ENCODE measurements around the gene MAPK13.

MAPK13 gene

DNA sequence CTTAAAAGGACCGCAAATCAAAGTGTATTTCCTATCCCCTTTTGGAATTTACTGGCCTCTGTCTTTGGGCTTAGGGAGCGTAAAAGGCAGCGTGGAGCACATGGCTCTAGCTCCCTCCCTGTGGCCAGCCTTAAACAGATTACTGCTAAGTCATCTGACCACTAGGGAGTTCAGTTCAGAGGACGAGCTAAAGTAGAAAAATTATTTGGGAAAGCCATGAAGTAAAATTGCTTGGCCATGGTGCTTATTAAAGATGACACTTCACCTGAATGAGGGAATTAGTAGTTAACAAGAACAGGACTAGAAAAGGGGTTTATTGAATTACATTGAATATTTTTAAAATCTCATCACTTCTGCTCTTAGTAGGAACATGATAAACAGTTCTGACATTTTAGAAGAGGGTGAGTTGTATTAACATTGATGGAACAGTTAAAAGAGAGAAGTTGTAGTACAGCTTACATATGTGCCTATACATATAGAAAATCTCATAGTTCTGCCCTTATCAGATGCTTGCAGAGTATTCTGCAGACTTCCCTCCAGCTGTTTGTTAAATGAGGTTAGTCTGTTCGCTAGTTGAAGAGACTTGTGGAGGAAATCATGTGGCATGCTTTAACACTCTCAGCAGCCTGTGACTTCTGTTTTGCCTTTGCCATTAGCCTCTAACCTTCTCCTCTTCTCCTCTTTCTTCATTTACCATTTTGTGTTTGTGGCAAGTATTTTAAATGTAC is 31.2 kb upstream of the MAPK13 start:
- TF ChIP-seq, protein P1, sequence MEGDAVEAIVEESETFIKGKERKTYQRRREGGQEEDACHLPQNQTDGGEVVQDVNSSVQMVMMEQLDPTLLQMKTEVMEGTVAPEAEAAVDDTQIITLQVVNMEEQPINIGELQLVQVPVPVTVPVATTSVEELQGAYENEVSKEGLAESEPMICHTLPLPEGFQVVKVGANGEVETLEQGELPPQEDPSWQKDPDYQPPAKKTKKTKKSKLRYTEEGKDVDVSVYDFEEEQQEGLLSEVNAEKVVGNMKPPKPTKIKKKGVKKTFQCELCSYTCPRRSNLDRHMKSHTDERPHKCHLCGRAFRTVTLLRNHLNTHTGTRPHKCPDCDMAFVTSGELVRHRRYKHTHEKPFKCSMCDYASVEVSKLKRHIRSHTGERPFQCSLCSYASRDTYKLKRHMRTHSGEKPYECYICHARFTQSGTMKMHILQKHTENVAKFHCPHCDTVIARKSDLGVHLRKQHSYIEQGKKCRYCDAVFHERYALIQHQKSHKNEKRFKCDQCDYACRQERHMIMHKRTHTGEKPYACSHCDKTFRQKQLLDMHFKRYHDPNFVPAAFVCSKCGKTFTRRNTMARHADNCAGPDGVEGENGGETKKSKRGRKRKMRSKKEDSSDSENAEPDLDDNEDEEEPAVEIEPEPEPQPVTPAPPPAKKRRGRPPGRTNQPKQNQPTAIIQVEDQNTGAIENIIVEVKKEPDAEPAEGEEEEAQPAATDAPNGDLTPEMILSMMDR (IDR thresholded peaks at IDR 0.05; ENCODE audit: poor library complexity, severe bottlenecking), result no peak
- no peak overlapping the region for H3K27ac ChIP-seq (ENCODE audit: poor library complexity, severe bottlenecking)
- peaks cover 62% of the 10 kb centered on the region for H3K36me3 ChIP-seq (ENCODE audit: low read depth)
- no peaks in the 10 kb centered on the region for H3K27me3 ChIP-seq (ENCODE audit: insufficient read depth, poor library complexity, severe bottlenecking)
- DNase-seq (ENCODE audit: low spot score), result no peak
- H3K4me3 ChIP-seq (ENCODE audit: severe bottlenecking), result no peak overlapping the region
- H3K9me3 ChIP-seq (ENCODE audit: severe bottlenecking), result no peaks in the 10 kb centered on the region
- no peaks in the 10 kb centered on the region for H3K4me1 ChIP-seq (ENCODE audit: insufficient read depth, poor library complexity, severe bottlenecking)
- ATAC-seq (ENCODE audit: low read depth), result no peak

DNA sequence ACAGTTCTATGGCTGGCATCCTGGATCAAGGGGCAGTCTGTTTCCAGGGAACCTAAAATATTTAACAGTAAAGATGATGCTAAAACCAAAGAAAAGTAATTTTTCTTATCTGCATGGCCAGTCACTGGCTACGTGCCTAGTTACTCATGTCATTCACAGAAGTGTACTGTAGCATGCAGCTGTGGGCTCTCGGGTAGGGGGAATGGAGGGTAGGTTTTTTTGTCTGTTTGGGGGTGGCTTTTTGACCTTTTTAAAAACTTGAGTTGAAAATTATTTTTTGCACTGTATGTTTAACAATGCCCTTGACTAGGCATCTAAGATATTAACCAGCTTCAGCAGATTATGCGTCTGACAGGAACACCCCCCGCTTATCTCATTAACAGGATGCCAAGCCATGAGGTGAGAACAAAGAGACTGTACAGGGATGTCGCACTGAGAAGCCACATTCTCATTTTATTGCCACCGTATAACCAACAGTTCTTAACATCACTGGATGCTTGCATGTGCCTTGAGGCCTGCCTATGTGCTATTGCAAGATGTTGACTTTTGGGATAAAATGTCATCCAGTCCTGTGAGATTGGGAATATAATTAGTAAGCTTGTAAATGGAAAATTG is 30.3 kb upstream of the MAPK13 start:
- H3K27me3 ChIP-seq (ENCODE audit: insufficient read depth, poor library complexity, severe bottlenecking), result no peaks in the 10 kb centered on the region
- no peak for DNase-seq (ENCODE audit: low spot score)
- no peaks in the 10 kb centered on the region for H3K9me3 ChIP-seq (ENCODE audit: severe bottlenecking)
- no peak overlapping the region for H3K4me3 ChIP-seq (ENCODE audit: severe bottlenecking)
- H3K36me3 ChIP-seq (ENCODE audit: low read depth), result peaks cover 67% of the 10 kb centered on the region
- H3K27ac ChIP-seq (ENCODE audit: poor library complexity, severe bottlenecking), result no peak overlapping the region
- TF ChIP-seq, protein P1 (IDR thresholded peaks at IDR 0.05; ENCODE audit: poor library complexity, severe bottlenecking), result no peak
- ATAC-seq (ENCODE audit: low read depth), result no peak
- H3K4me1 ChIP-seq (ENCODE audit: insufficient read depth, poor library complexity, severe bottlenecking), result no peaks in the 10 kb centered on the region

DNA sequence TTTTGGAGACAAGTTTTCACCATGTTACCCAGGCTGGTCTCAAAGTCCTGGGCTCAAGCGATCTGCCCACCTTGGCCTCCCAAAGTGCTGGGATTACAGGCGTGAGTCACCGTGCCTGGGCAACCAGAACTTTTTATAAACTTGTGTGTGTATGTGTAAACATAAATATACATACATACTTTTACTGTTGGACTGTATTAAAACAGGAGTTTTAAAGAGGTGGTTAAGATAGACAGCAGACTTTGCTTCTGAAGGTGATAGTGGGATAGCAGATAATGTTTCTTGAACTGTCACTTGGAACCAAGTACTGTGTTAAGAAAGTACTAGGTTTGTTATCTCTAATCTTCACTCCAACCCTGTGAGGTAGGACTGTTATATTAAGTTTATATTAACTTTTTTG is 28.6 kb upstream of the MAPK13 start:
- Histone ChIP-seq H3K27ac (ENCODE audit: poor library complexity, severe bottlenecking) (no peak overlapping the region), H3K4me3 (ENCODE audit: severe bottlenecking) (no peak overlapping the region), H3K9me3 (ENCODE audit: severe bottlenecking) (no peaks in the 10 kb centered on the region), H3K36me3 (ENCODE audit: low read depth) (peaks cover 63% of the 10 kb centered on the region), H3K27me3 (ENCODE audit: insufficient read depth, poor library complexity, severe bottlenecking) (no peaks in the 10 kb centered on the region), H3K4me1 (ENCODE audit: insufficient read depth, poor library complexity, severe bottlenecking) (no peaks in the 10 kb centered on the region)
- TF ChIP-seq, protein P1 (IDR thresholded peaks at IDR 0.05; ENCODE audit: poor library complexity, severe bottlenecking), result no peak
- ATAC-seq (ENCODE audit: low read depth), result no peak
- no peak for DNase-seq (ENCODE audit: low spot score)

DNA sequence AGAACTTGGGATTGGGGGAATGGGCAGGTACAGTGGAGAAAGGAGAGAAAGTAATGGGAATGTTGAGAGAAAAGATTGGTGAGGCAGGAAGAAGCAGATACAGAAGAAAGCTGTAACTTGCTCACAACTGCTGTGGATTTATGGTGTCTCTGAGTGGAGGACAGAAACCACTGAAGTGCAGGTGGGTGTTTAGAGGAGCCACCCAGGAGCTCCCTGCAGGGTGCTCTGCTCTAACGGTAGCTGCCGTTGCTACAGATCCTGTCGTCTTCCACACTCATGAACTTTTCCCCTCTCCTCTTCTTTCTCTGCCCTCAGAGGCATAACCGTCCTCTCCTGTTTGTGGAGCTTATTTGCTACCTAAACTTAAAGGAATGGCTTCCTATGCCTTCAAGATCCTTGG is 27.5 kb upstream of the MAPK13 start:
- TF ChIP-seq, protein P1 (IDR thresholded peaks at IDR 0.05; ENCODE audit: poor library complexity, severe bottlenecking), result no peak
- no peak overlapping the region for H3K4me3 ChIP-seq (ENCODE audit: severe bottlenecking)
- H3K27ac ChIP-seq (ENCODE audit: poor library complexity, severe bottlenecking), result no peak overlapping the region
- ATAC-seq (ENCODE audit: low read depth), result no peak
- peaks cover 64% of the 10 kb centered on the region for H3K36me3 ChIP-seq (ENCODE audit: low read depth)
- H3K4me1 ChIP-seq (ENCODE audit: insufficient read depth, poor library complexity, severe bottlenecking), result no peaks in the 10 kb centered on the region
- DNase-seq (ENCODE audit: low spot score), result no peak
- no peaks in the 10 kb centered on the region for H3K27me3 ChIP-seq (ENCODE audit: insufficient read depth, poor library complexity, severe bottlenecking)
- H3K9me3 ChIP-seq (ENCODE audit: severe bottlenecking), result no peaks in the 10 kb centered on the region

DNA sequence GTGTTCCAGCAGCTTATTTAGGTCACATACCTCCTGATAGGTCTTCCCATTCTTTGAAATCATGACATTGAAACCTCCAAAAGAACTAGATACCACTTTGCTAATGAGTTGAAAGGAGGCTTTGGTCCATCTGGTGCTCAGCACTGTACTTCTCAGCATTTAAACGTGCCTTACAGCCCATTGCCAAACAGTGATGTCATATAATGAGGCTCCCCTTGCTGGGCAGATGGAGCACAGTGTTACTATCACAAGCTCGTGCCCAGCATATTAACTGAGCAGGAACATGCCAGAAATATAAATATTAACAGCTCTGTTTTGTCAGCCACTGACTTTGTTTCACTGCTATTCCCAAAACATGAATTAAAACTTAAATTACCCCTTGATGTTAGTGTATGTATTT is 25.5 kb upstream of the MAPK13 start:
- no peak for ATAC-seq (ENCODE audit: low read depth)
- TF ChIP-seq, protein P1 (IDR thresholded peaks at IDR 0.05; ENCODE audit: poor library complexity, severe bottlenecking), result no peak

More for the DNA sequence above, 25.5 kb upstream of the MAPK13 start:
- no peak overlapping the region for H3K27ac ChIP-seq (ENCODE audit: poor library complexity, severe bottlenecking)
- H3K9me3 ChIP-seq (ENCODE audit: severe bottlenecking), result no peaks in the 10 kb centered on the region
- no peak overlapping the region for H3K4me3 ChIP-seq (ENCODE audit: severe bottlenecking)
- no peaks in the 10 kb centered on the region for H3K27me3 ChIP-seq (ENCODE audit: insufficient read depth, poor library complexity, severe bottlenecking)
- no peak for DNase-seq (ENCODE audit: low spot score)
- peaks cover 64% of the 10 kb centered on the region for H3K36me3 ChIP-seq (ENCODE audit: low read depth)
- H3K4me1 ChIP-seq (ENCODE audit: insufficient read depth, poor library complexity, severe bottlenecking), result no peaks in the 10 kb centered on the region

Measured in RWPE2 (cell line).